ENCODE data around the gene PHC3. TPM values are rescaled to one million over a fixed set of nuclear protein-coding genes. Genes with fewer than 3 reads are reported as not detected.

The PHC3 gene
- total and polyA plus RNA-seq, 2 donors from 2014 or later, result 3.6 to 85.6 TPM

GRCh38 chr3:170083343-170083742 is 98.2 kb downstream of the PHC3 start:
- TF ChIP-seq, protein P1, sequence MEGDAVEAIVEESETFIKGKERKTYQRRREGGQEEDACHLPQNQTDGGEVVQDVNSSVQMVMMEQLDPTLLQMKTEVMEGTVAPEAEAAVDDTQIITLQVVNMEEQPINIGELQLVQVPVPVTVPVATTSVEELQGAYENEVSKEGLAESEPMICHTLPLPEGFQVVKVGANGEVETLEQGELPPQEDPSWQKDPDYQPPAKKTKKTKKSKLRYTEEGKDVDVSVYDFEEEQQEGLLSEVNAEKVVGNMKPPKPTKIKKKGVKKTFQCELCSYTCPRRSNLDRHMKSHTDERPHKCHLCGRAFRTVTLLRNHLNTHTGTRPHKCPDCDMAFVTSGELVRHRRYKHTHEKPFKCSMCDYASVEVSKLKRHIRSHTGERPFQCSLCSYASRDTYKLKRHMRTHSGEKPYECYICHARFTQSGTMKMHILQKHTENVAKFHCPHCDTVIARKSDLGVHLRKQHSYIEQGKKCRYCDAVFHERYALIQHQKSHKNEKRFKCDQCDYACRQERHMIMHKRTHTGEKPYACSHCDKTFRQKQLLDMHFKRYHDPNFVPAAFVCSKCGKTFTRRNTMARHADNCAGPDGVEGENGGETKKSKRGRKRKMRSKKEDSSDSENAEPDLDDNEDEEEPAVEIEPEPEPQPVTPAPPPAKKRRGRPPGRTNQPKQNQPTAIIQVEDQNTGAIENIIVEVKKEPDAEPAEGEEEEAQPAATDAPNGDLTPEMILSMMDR (IDR thresholded peaks at IDR 0.05; ENCODE audit: borderline replicate concordance, extremely low read depth, insufficient read depth), result no peak
- FAIRE-seq (no peak), DNase-seq (no peak)
- Histone ChIP-seq H3K27me3 (ENCODE audit: control insufficient read depth, insufficient read depth, low read length) (no peaks in the 10 kb centered on the region), H3K9ac (ENCODE audit: low read length in 3 of 3) (no peak overlapping the region), H3K4me1 (ENCODE audit: control insufficient read depth in 2 of 3, insufficient read depth in 2 of 3, low read depth in 1 of 3, low read length in 3 of 3) (peaks cover 3 to 14% (median 12%) of the 10 kb centered on the region in 3 donors), H3K36me3 (ENCODE audit: control insufficient read depth in 2 of 3, insufficient read depth in 3 of 3, low read length in 3 of 3) (peaks cover 0 to 4% (median 4%) of the 10 kb centered on the region in 3 donors), H3K27ac (ENCODE audit: low read depth in 2 of 2, low read length in 2 of 2) (no peak overlapping the region), H3K4me3 (ENCODE audit: low read length in 3 of 3) (no peak overlapping the region), H3K9me3 (ENCODE audit: control insufficient read depth in 2 of 3, insufficient read depth in 1 of 3, low read length in 3 of 3) (no peaks in the 10 kb centered on the region)
- intact Hi-C loops (cut with DNase I), result no loop called here

DNA sequence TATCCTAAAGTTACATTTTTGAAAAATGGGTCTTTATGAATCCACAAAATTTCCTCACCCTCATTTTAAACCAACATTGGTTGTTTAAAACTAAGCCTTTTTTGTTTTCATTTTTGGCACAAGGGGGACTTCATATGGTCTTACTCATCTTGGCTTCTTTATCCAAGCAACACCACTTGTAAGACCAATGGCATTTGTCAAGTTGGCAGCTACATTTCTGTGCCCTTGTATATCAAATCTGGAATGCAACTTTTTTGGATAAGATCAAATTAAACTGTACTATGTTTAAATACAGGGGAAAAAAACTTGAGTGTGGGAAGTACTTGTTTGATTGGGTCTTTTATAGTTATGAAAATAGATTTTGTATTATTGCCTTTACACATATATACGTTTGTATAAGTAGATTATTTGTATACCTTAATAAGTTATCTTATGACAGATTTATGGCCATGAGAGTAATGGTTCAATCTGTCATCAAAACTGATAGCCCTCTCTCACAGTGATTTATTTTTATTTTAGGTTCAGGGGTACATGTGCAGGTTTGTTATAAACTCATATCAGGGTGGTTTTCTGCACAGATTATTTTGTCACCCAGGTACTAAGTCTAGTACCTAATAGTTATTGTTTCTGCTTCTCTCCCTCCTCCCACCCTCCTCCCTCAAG is 100.3 kb downstream of the PHC3 start:
- Histone ChIP-seq H3K9me3 (ENCODE audit: control insufficient read depth in 2 of 3, insufficient read depth in 1 of 3, low read length in 3 of 3) (no peaks in the 10 kb centered on the region), H3K27me3 (ENCODE audit: control insufficient read depth, insufficient read depth, low read length) (no peaks in the 10 kb centered on the region), H3K36me3 (ENCODE audit: control insufficient read depth in 2 of 3, insufficient read depth in 3 of 3, low read length in 3 of 3) (peaks cover 0 to 4% (median 2%) of the 10 kb centered on the region in 3 donors), H3K9ac (ENCODE audit: low read length in 3 of 3) (no peak overlapping the region), H3K4me1 (ENCODE audit: control insufficient read depth in 2 of 3, insufficient read depth in 2 of 3, low read depth in 1 of 3, low read length in 3 of 3) (peaks cover 3 to 23% (median 19%) of the 10 kb centered on the region in 3 donors), H3K27ac (ENCODE audit: low read depth in 2 of 2, low read length in 2 of 2) (no peak overlapping the region), H3K4me3 (ENCODE audit: low read length in 3 of 3) (no peak overlapping the region)
- FAIRE-seq, result no peak
- DNase-seq, result no peak
- TF ChIP-seq, protein P1 (IDR thresholded peaks at IDR 0.05; ENCODE audit: borderline replicate concordance, extremely low read depth, insufficient read depth), result no peak
- intact Hi-C loops (cut with DNase I), result no loop called here

DNA sequence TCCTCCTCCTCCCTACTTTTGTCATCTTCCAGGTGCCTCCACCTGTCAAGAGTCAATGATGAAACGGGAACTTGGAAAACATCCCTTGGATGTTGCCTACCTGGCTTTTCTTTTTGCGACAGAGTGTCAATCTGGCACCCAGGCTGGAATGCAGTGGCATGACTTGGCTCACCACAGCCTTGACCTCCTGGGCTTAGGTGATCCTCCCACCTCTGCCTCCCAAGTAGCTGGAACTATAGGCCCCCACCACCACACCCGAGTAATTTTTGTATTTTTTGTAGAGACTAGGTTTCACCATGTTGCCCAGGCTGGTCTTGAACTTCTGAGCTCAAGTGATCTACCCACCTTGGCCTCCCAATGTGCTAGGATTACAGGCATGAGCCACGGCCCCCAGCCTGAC is 100.9 kb downstream of the PHC3 start:
- H3K4me1 ChIP-seq (ENCODE audit: control insufficient read depth in 2 of 3, insufficient read depth in 2 of 3, low read depth in 1 of 3, low read length in 3 of 3), result peaks cover 3 to 24% (median 19%) of the 10 kb centered on the region in 3 donors
- H3K4me3 ChIP-seq (ENCODE audit: low read length in 3 of 3), result no peak overlapping the region
- intact Hi-C loops (cut with DNase I), result no loop called here
- peak overlapping the region; percentile 9 to 36 for H3K27ac ChIP-seq (ENCODE audit: low read depth in 2 of 2, low read length in 2 of 2)
- TF ChIP-seq, protein P1 (IDR thresholded peaks at IDR 0.05; ENCODE audit: borderline replicate concordance, extremely low read depth, insufficient read depth), result no peak
- FAIRE-seq, result no peak
- no peaks in the 10 kb centered on the region for H3K27me3 ChIP-seq (ENCODE audit: control insufficient read depth, insufficient read depth, low read length)
- DNase-seq, result no peak
- no peaks in the 10 kb centered on the region for H3K9me3 ChIP-seq (ENCODE audit: control insufficient read depth in 2 of 3, insufficient read depth in 1 of 3, low read length in 3 of 3)
- H3K36me3 ChIP-seq (ENCODE audit: control insufficient read depth in 2 of 3, insufficient read depth in 3 of 3, low read length in 3 of 3), result peaks cover 0 to 4% (median 2%) of the 10 kb centered on the region in 3 donors
- no peak overlapping the region for H3K9ac ChIP-seq (ENCODE audit: low read length in 3 of 3)

Data from kidney (tissue), 14 donors.